Stimulated activated CD8-positive, alpha-beta memory T cell treated with anti-CD3 and anti-CD28 coated beads, Interleukin-15, amount 100 ng/mL, for 24 hours (primary cell): Measurements from ENCODE around the gene SCUBE1.

ENCODE experiments used
- DNase-seq: peaks from one replicate; pipeline ENCODE4 v3.0.0-alpha.2; 2020; ENCODE audit warnings: low read depth

Gene SCUBE1

GRCh38 chr22:43213051-43213450 is 130.1 kb downstream of the SCUBE1 start:
- no peak for DNase-seq

GRCh38 chr22:43212434-43212952 is 130.7 kb downstream of the SCUBE1 start:
- no peak for DNase-seq

DNA sequence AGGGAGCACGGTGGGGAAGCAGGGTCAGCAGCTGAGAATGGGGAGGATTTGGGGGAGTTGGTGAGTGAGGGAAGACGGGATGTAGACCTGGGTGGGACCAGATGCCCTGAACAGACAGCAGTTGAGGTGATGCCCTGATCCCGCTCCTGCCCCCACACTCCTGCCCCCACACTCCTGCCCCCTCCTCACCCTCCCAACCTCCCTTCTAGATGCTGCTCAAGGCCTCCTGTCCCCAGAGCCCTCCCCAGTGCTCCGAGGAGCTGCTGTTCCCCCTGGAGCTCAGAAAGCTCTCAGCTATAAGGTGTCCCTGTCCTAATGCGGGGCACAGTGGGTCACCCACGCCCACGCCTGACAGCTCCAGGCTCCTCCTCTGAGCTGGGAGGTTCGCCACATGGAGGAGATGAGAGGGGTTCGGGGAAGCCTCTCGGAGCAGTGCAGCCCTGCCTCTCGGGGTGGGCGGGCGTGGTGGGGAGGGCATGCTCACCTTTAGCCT is 131.2 kb downstream of the SCUBE1 start:
- DNase-seq: no peak

- no peak for DNase-seq
These were observed 132.3 kb downstream of the SCUBE1 start for GRCh38 chr22:43210631-43211515.

GRCh38 chr22:43209971-43210370 is 133.2 kb downstream of the SCUBE1 start:
- no peak for DNase-seq

- no peak for DNase-seq
These were observed 133.7 kb downstream of the SCUBE1 start for GRCh38 chr22:43209523-43209890.

GRCh38 chr22:43208703-43209522 is 134.3 kb downstream of the SCUBE1 start:
- DNase-seq: no peak

DNA sequence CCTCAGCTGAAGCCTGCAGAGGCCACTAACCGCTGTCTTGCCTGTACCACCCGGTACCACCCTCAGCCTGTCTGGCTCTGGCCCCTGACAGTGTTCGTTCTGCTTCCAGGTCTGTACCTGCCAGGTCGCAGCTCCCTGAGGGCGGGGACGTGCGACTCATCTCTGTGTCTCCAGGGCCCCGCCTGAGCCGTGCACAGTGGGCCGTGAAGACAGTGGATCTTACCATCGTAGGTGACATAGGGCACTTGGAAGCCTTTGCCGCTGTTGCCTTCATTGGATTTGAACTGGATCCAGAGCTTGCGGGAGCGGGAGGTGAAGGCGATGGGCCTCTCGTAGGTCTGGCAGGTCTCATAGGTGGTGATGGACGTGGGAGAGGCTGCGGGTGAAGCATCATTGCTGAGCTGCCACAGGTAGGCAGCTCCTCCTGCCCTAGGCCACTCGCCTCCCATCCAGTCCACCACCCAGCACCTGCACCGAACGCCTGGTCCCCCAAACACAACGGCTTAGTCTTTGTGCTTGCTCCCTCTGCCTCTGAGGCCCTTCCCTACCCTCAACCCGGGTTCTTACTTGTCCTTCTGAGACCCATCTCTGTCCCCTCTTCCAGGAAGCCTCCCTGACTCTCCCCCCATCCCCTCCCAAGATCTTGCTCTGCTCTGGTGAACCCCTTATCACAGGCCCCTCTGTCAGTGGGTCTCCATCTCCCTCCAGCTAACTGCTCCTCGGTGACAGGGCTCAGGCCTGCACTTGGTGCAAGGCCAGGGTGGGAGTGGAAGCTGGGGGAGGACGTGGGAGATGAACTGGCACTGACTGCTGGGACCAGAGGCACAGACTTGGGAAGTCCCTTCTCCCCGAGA is 135.1 kb downstream of the SCUBE1 start:
- no peak for DNase-seq

- DNase-seq: no peak
These were observed 135.8 kb downstream of the SCUBE1 start for GRCh38 chr22:43207386-43207785.

- no peak for DNase-seq
These were observed 136.5 kb downstream of the SCUBE1 start for GRCh38 chr22:43206509-43207161.

- no peak for DNase-seq
These were observed 137.2 kb downstream of the SCUBE1 start for GRCh38 chr22:43205748-43206508.

DNA sequence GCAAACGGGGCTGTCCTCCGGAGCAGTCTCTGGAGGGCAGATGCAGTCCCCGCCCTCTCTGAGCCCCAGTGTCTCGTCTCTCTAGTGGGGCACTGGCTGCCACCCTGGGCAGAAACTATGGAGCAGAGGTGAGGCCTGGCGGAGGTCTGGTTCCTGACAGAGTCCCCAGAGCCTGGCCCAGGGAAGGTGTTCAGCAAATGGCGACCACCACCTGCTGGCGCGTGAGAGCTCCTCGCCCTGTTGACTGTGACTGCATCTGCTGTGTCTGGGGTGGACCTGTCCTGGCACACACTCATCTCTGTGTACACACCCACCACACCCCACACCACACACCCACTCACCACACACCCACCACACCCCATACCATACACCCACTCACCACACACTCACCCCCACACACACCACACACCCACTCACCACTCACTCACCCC is 137.9 kb downstream of the SCUBE1 start:
- DNase-seq: no peak

GRCh38 chr22:43203471-43203981 is 139.6 kb downstream of the SCUBE1 start:
- DNase-seq: no peak

- no peak for DNase-seq
These were observed 140.3 kb downstream of the SCUBE1 start for GRCh38 chr22:43202756-43203410.

- no peak for DNase-seq
These were observed 140.8 kb downstream of the SCUBE1 start for GRCh38 chr22:43202326-43202725.

DNA sequence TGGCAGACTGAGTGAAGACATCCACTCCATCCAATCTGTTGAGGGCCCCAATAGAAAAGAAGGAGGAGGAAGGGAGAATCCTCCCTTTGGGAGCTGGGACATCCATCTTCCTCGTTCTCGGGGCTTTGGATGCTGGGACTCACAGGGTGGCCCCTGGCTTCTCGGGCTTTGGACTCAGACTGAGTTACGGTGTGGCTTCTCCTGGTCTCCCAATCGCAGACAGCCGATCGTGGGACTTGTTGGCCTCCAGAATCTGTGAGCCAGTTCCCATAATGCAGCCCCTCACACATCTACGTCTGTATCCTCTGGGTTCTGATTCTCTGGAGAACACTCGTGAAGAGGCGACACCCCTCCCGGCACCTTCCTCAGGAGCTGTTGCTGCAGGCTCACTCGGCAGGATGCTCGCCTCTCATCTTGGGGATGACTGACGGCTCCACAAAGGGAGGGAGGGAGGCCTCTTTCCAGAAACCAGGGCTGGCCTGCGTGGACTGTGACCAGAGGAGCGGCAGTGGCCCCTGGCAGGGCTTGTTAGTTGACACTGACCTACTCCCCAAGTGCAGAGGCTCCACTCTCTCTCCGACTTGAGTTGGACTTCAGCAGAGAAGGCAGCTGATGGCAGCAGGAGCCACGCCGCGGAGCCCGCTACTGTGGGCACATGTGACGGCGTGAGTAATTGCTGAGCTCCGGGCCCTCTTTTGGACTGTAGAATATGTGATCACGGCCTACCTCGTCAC is 141.5 kb downstream of the SCUBE1 start:
- no peak for DNase-seq

GRCh38 chr22:43200555-43200954 is 142.6 kb downstream of the SCUBE1 start:
- DNase-seq: no peak

DNA sequence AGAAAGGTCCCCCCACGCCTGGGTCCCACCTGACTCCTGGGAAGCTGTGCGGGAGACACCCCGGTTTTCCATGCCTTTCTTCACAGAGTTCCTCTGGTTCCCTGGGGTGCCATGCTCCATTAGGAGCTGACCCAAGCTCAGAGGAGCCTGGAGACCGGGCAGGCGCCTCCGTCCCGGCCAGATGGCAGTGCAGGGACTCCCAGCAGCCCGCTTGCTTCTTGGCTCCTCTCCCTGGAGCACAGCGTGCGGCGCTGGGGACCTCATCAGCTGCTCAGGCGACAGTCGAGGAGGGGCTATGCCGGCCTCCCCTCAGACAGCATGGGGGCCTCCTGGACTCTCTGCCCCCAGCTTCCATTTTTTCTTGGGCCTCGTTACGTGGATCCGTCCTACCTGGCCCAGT is 143.1 kb downstream of the SCUBE1 start:
- DNase-seq: no peak

GRCh38 chr22:43199541-43199940 is 143.6 kb downstream of the SCUBE1 start:
- DNase-seq: no peak
